Small intestine (tissue), 16 donors: ENCODE data around the gene SKIDA1. TPM values are rescaled to one million over a fixed set of nuclear protein-coding genes. Genes with fewer than 3 reads are reported as not detected.
"Not testable (repeated sequence)": the region's sequence is repeated elsewhere in the genome, so short reads cannot be mapped to it uniquely, and the experiment has no call there.

Experiments
- DNase-seq, 2 donors: peaks; one replicate each; pipeline versions ENCODE4 v3.0.0 to v3.0.0-alpha.2; 2013
- FAIRE-seq: peaks from 2 replicates; lab custom pipeline; 2012; peaks lifted over from hg19 to GRCh38; lab: Jason Lieb, UNC
- H3K27ac ChIP-seq, 3 donors: one replicate each; pipeline ENCODE4 v1.5.1; 2013; ENCODE audit warnings: low read length in 2 of 3, mild to moderate bottlenecking in 2 of 3, control low read depth in 1 of 3, inconsistent platforms in 1 of 3, low read depth in 1 of 3, moderate library complexity in 1 of 3
- H3K27me3 ChIP-seq, 3 donors: one replicate each; pipeline ENCODE4 v1.6.1; 2013; ENCODE audit warnings: low read length in 3 of 3, inconsistent platforms in 1 of 3; ENCODE audit not compliant: control insufficient read depth in 3 of 3, insufficient read depth in 3 of 3
- H3K36me3 ChIP-seq, 3 donors: one replicate each; pipeline ENCODE4 v1.6.1; 2013; ENCODE audit warnings: low read length in 3 of 3, inconsistent platforms in 1 of 3, low read depth in 1 of 3, mild to moderate bottlenecking in 1 of 3, moderate library complexity in 1 of 3; ENCODE audit not compliant: control insufficient read depth in 3 of 3, insufficient read depth in 2 of 3
- H3K4me1 ChIP-seq, 3 donors: one replicate each; pipeline ENCODE4 v1.6.1; 2013; ENCODE audit warnings: low read length in 2 of 3, inconsistent platforms in 1 of 3, low read depth in 1 of 3, mild to moderate bottlenecking in 1 of 3, moderate library complexity in 1 of 3; ENCODE audit not compliant: control insufficient read depth in 3 of 3, insufficient read depth in 2 of 3
- H3K4me3 ChIP-seq, 3 donors: one replicate each; pipeline ENCODE4 v1.5.1; 2013; ENCODE audit warnings: low read length in 3 of 3, control low read depth in 1 of 3, inconsistent platforms in 1 of 3, low read depth in 1 of 3, mild to moderate bottlenecking in 1 of 3, moderate library complexity in 1 of 3
- H3K9me3 ChIP-seq, 2 donors: one replicate each; pipeline ENCODE4 v1.6.1; 2013; ENCODE audit warnings: low read depth in 1 of 2, low read length in 1 of 2; ENCODE audit not compliant: control insufficient read depth in 2 of 2, insufficient read depth in 1 of 2
- WGBS, 3 donors: extraction: QIAGEN DNeasy Blood & Tissue Kit; methylation state at CpG; one replicate each; pipeline ENCODE4 v1.1.7; 2013; 5-methylcytosine and 5-hydroxymethylcytosine counted together
- long read RNA-seq, 10 donors: transcript quantifications; one replicate each; lab custom pipeline, GENCODE V29; 2026
- polyA plus RNA-seq, 4 donors: library from polyadenylated mRNA; stranded (reverse) in 3 of 4; unstranded in 1 of 4; fragments of 200-250 nt in 3 of 4; fragments of 120-200 nt in 1 of 4; gene quantifications; one replicate each; pipeline versions ENCODE4 v1.2.1 to v1.2.3, GENCODE V29; 2013
- donor health status: healthy with polysubstance abuse.
- donor health status: control.
- donor health status: control.
- donor health status: Bipolar disorder and iron deficiency.
- donor health status: healthy.

SKIDA1 gene
- polyA plus RNA-seq, result 1 to 10 TPM in 1 of 4 donors, under 1 TPM in 1, not detected in 2; 0.13 to 1.2 TPM
- long read RNA-seq, donor 1, partial matches to known transcripts, result 13 of 13 reads
- long read RNA-seq, donor 1, other reads (novel, unspliced or antisense), result 0 of 13 reads
- long read RNA-seq, donor 2, result 0 reads
- long read RNA-seq, donor 3, result 0 reads
- long read RNA-seq, donor 4, result 0 reads
- long read RNA-seq, donor 5, result 0 reads
- long read RNA-seq, donor 6, result 0 reads
- long read RNA-seq, donor 7, result 0 reads
- long read RNA-seq, donor 8, result 0 reads
- long read RNA-seq, donor 9, result 0 reads
- long read RNA-seq, donor 10, result 0 reads

- H3K4me3 ChIP-seq, result peak within 1 kb of the TSS; percentile 67 to 74 (median 73)
- peak within 1 kb of the TSS; percentile 73 to 99 (median 98) for H3K27ac ChIP-seq
- no peak for FAIRE-seq
- peaks cover 0 to 13% (median 0%) of the 10 kb centered on the region in 3 donors for H3K4me1 ChIP-seq
- no peaks in the 10 kb centered on the region for H3K27me3 ChIP-seq
- 0 to 2% (median 1%) methylated on average over 38 to 64 of the region's 64 CpGs for WGBS, 3 donors
- no peaks in the 10 kb centered on the region for H3K9me3 ChIP-seq
- DNase-seq, result peak; percentile 60 to 94
- H3K36me3 ChIP-seq, result no peaks in the 10 kb centered on the region
These were observed at the start of gene SKIDA1 for GRCh38 chr10:21525367-21526187. Gene SKIDA1, minus strand, starts transcription at chr10:21525682. Its CDS starts 7,860 bp downstream, at chr10:21517822.

- not testable (repeated sequence) for H3K27ac ChIP-seq, H3K27me3 ChIP-seq, H3K4me3 ChIP-seq, H3K4me1 ChIP-seq, H3K9me3 ChIP-seq, FAIRE-seq, DNase-seq
- WGBS, 3 donors, result 87 to 97% (median 92%) methylated on average over 2 of the region's 2 CpGs
- H3K36me3 ChIP-seq, result peaks cover 0 to 18% (median 2%) of the 10 kb centered on the region in 3 donors
These were observed 49.0 kb upstream of the SKIDA1 start for GRCh38 chr10:21574514-21574913.

- peaks cover 0 to 2% (median 0%) of the 10 kb centered on the region in 3 donors for H3K4me1 ChIP-seq
- H3K36me3 ChIP-seq, result peaks cover 0 to 22% (median 2%) of the 10 kb centered on the region in 3 donors
- no peak for DNase-seq
- 67 to 94% (median 80%) methylated on average over 3 of the region's 3 CpGs for WGBS, 3 donors
- no peaks in the 10 kb centered on the region for H3K9me3 ChIP-seq
- H3K27ac ChIP-seq, result no peak overlapping the region
- no peak overlapping the region for H3K4me3 ChIP-seq
- H3K27me3 ChIP-seq, result no peaks in the 10 kb centered on the region
- no peak for FAIRE-seq
These were observed 47.1 kb upstream of the SKIDA1 start for GRCh38 chr10:21572578-21572977.

- no peak for DNase-seq
- H3K9me3 ChIP-seq, result no peaks in the 10 kb centered on the region
- no peak for FAIRE-seq
- H3K27ac ChIP-seq, result no peak overlapping the region
- WGBS, 3 donors, result 82 to 93% (median 83%) methylated on average over 3 of the region's 3 CpGs
- no peak overlapping the region for H3K4me3 ChIP-seq
- H3K4me1 ChIP-seq, result peaks cover 0 to 3% (median 2%) of the 10 kb centered on the region in 3 donors
- H3K27me3 ChIP-seq, result no peaks in the 10 kb centered on the region
- H3K36me3 ChIP-seq, result peaks cover 0 to 21% (median 2%) of the 10 kb centered on the region in 3 donors
These were observed 45.5 kb upstream of the SKIDA1 start for GRCh38 chr10:21570761-21571521.

- H3K4me3 ChIP-seq, DNase-seq, H3K27ac ChIP-seq, H3K27me3 ChIP-seq, FAIRE-seq, H3K9me3 ChIP-seq, H3K4me1 ChIP-seq: not testable (repeated sequence)
- H3K36me3 ChIP-seq, result peaks cover 4 to 57% (median 9%) of the 10 kb centered on the region in 3 donors
- WGBS, 3 donors, result 94 to 99% (median 97%) methylated on average over 7 of the region's 7 CpGs
These were observed 33.5 kb upstream of the SKIDA1 start for GRCh38 chr10:21558984-21559383.

GRCh38 chr10:21556527-21556926, 31.0 kb upstream of the SKIDA1 start:
- Histone ChIP-seq H3K27ac (no peak overlapping the region), H3K27me3 (no peaks in the 10 kb centered on the region), H3K4me3 (no peak overlapping the region), H3K4me1 (no peaks in the 10 kb centered on the region), H3K9me3 (no peaks in the 10 kb centered on the region), H3K36me3 (peaks cover 6 to 60% (median 11%) of the 10 kb centered on the region in 3 donors)
- 89 to 91% (median 90%) methylated on average over 8 of the region's 8 CpGs for WGBS, 3 donors
- DNase-seq, result no peak
- FAIRE-seq, result no peak

GRCh38 chr10:21552638-21553037, 27.2 kb upstream of the SKIDA1 start:
- H3K27ac ChIP-seq, result no peak overlapping the region
- H3K9me3 ChIP-seq, result no peaks in the 10 kb centered on the region
- H3K36me3 ChIP-seq, result peaks cover 6 to 56% (median 15%) of the 10 kb centered on the region in 3 donors
- no peak for DNase-seq
- no peaks in the 10 kb centered on the region for H3K27me3 ChIP-seq
- no peak overlapping the region for H3K4me3 ChIP-seq
- H3K4me1 ChIP-seq, result no peaks in the 10 kb centered on the region
- FAIRE-seq, result no peak
- WGBS, 3 donors, result 90 to 94% (median 91%) methylated on average over 8 of the region's 8 CpGs

GRCh38 chr10:21547246-21547645, 21.8 kb upstream of the SKIDA1 start:
- H3K4me3 ChIP-seq, result no peak overlapping the region
- no peaks in the 10 kb centered on the region for H3K27me3 ChIP-seq
- H3K36me3 ChIP-seq, result peaks cover 16 to 63% (median 17%) of the 10 kb centered on the region in 3 donors
- H3K4me1 ChIP-seq, result no peaks in the 10 kb centered on the region
- DNase-seq (no peak), FAIRE-seq (no peak)
- no peaks in the 10 kb centered on the region for H3K9me3 ChIP-seq
- H3K27ac ChIP-seq, result no peak overlapping the region
- WGBS, 3 donors, result 94 to 97% (median 96%) methylated on average over 6 of the region's 6 CpGs
